ENCODE results near the gene MOCS3. TPM values are rescaled to one million over a fixed set of nuclear protein-coding genes. Genes with fewer than 3 reads are reported as not detected.

The MOCS3 gene
- total RNA-seq, 1 experiment from 2014 or later = 5.8 TPM

- Histone ChIP-seq H3K4me3 (ENCODE audit: low read depth in 2 of 2, low read length in 2 of 2) (no peak overlapping the region), H3K27ac (ENCODE audit: low read length) (no peak overlapping the region), H3K27me3 (ENCODE audit: control insufficient read depth, insufficient read depth, low read length) (no peaks in the 10 kb centered on the region), H3K4me1 (ENCODE audit: control insufficient read depth, insufficient read depth, low read length) (peaks cover 21% of the 10 kb centered on the region), H3K36me3 (ENCODE audit: control insufficient read depth, insufficient read depth, low read length) (peaks cover 8% of the 10 kb centered on the region; the same call in 1 of the 2 replicates), H3K9me3 (ENCODE audit: control insufficient read depth, insufficient read depth, low read depth, low read length) (no peaks in the 10 kb centered on the region)
- no peak for ATAC-seq
- CTCF ChIA-PET = no interaction called here
- no peak for DNase-seq (ENCODE audit: low read depth, low spot score)
- no peak for TF ChIP-seq POLR2AphosphoS5 (IDR thresholded peaks at IDR 0.05; ENCODE audit: low read depth, low read length)
- no peak for TF ChIP-seq SIN3A (IDR thresholded peaks at IDR 0.05; ENCODE audit: borderline replicate concordance, insufficient read depth, low read depth, low read length)
- TF ChIP-seq TCF7L2 (IDR thresholded peaks at IDR 0.05; ENCODE audit: low read depth, low read length) = no peak
- no peak for TF ChIP-seq CTCF (IDR thresholded peaks at IDR 0.05)
- TF ChIP-seq, protein P1, sequence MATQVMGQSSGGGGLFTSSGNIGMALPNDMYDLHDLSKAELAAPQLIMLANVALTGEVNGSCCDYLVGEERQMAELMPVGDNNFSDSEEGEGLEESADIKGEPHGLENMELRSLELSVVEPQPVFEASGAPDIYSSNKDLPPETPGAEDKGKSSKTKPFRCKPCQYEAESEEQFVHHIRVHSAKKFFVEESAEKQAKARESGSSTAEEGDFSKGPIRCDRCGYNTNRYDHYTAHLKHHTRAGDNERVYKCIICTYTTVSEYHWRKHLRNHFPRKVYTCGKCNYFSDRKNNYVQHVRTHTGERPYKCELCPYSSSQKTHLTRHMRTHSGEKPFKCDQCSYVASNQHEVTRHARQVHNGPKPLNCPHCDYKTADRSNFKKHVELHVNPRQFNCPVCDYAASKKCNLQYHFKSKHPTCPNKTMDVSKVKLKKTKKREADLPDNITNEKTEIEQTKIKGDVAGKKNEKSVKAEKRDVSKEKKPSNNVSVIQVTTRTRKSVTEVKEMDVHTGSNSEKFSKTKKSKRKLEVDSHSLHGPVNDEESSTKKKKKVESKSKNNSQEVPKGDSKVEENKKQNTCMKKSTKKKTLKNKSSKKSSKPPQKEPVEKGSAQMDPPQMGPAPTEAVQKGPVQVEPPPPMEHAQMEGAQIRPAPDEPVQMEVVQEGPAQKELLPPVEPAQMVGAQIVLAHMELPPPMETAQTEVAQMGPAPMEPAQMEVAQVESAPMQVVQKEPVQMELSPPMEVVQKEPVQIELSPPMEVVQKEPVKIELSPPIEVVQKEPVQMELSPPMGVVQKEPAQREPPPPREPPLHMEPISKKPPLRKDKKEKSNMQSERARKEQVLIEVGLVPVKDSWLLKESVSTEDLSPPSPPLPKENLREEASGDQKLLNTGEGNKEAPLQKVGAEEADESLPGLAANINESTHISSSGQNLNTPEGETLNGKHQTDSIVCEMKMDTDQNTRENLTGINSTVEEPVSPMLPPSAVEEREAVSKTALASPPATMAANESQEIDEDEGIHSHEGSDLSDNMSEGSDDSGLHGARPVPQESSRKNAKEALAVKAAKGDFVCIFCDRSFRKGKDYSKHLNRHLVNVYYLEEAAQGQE (IDR thresholded peaks at IDR 0.05; ENCODE audit: insufficient read depth in 1 of 2, low read depth in 2 of 2, low read length in 1 of 2) = no peak
- in situ Hi-C loops (cut with HindIII; ENCODE audit: low pct_unique_long_range_greater_than_20kb, low sequenced_read_pairs) (no loop called here), intact Hi-C loops (cut with micrococcal nuclease; ENCODE audit: unreplicated experiment) (no loop called here)
- BruUV-seq (replicated peaks) = no TSS peak
- POLR2A ChIA-PET = interaction anchor here (0.6 to 0.7 kb wide), 2 partner anchors 21 to 74 kb away, joined by 3 to 5 read pairs; no protein-coding TSS in a partner anchor
These were observed 47.6 kb upstream of the MOCS3 start for GRCh38 chr20:50911030-50911429.

DNA sequence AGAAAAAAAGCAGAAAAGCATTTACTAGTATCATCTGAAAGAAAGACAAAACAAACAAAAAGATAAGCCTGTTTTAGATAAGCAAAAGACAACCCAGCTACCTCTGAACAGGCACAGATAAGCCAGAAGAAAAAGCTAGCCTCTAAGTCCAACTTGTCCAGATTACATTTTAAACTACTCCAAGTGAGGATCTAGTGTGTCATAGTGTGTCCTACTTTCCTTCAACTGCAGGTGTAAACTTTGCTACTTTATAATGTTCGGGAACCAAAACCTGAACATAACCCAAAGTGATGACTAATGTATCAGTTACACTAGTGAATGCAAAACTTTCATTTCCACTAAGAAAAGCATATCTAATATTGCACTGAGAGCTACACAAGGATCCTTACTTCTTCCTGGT is 46.9 kb upstream of the MOCS3 start:
- no peaks in the 10 kb centered on the region for H3K27me3 ChIP-seq (ENCODE audit: control insufficient read depth, insufficient read depth, low read length)
- DNase-seq (ENCODE audit: low read depth, low spot score) (no peak), ATAC-seq (no peak)
- in situ Hi-C loops (cut with HindIII; ENCODE audit: low pct_unique_long_range_greater_than_20kb, low sequenced_read_pairs) = no loop called here
- H3K9me3 ChIP-seq (ENCODE audit: control insufficient read depth, insufficient read depth, low read depth, low read length) = no peaks in the 10 kb centered on the region
- H3K36me3 ChIP-seq (ENCODE audit: control insufficient read depth, insufficient read depth, low read length) = peaks cover 8% of the 10 kb centered on the region; the same call in 1 of the 2 replicates
- peaks cover 28% of the 10 kb centered on the region for H3K4me1 ChIP-seq (ENCODE audit: control insufficient read depth, insufficient read depth, low read length)
- BruUV-seq (replicated peaks) = no TSS peak
- intact Hi-C loops (cut with micrococcal nuclease; ENCODE audit: unreplicated experiment) = no loop called here
- POLR2A ChIA-PET = interaction anchor here (0.6 to 0.7 kb wide), 2 partner anchors 74 to 124 kb away, joined by 4 to 5 read pairs; no protein-coding TSS in a partner anchor
- H3K27ac ChIP-seq (ENCODE audit: low read length) = no peak overlapping the region
- H3K4me3 ChIP-seq (ENCODE audit: low read depth in 2 of 2, low read length in 2 of 2) = no peak overlapping the region
- CTCF ChIA-PET = no interaction called here
- TF ChIP-seq, protein P1 (IDR thresholded peaks at IDR 0.05; ENCODE audit: insufficient read depth in 1 of 2, low read depth in 2 of 2, low read length in 1 of 2) = no peak
- no peak for TF ChIP-seq TCF7L2 (IDR thresholded peaks at IDR 0.05; ENCODE audit: low read depth, low read length)
- TF ChIP-seq SIN3A (IDR thresholded peaks at IDR 0.05; ENCODE audit: borderline replicate concordance, insufficient read depth, low read depth, low read length) = no peak
- TF ChIP-seq POLR2AphosphoS5 (IDR thresholded peaks at IDR 0.05; ENCODE audit: low read depth, low read length) = no peak
- no peak for TF ChIP-seq CTCF (IDR thresholded peaks at IDR 0.05)

All from Panc1 (cell line).